ENCODE measurements around the gene PANX3.
"Not testable (repeated sequence)": the region's sequence is repeated elsewhere in the genome, so short reads cannot be mapped to it uniquely, and the experiment has no call there.

Gene PANX3
- 0 reads per million in 2 experiments for total RNA-seq

- no peak for DNase-seq (ENCODE audit: low read depth)
Measured at GRCh38 chr11:124611064-124611463, at the start of gene PANX3. Gene PANX3, plus strand, starts transcription at chr11:124611428. Its CDS starts 129 bp downstream, at chr11:124611557.

- DNase-seq (ENCODE audit: low read depth) = no peak
Measured at GRCh38 chr11:124569697-124570096, 41.5 kb upstream of the PANX3 start, which contains the start of gene OR8A1. Gene OR8A1, plus strand, starts transcription at chr11:124569997. Its CDS starts 123 bp downstream, at chr11:124570120.

GRCh38 chr11:124570160-124570559 is 41.1 kb upstream of the PANX3 start:
- DNase-seq (ENCODE audit: low read depth) = no peak

- no peak for DNase-seq (ENCODE audit: low read depth)
Measured at GRCh38 chr11:124577716-124578427, 33.4 kb upstream of the PANX3 start.

- no peak for DNase-seq (ENCODE audit: low read depth)
Measured at GRCh38 chr11:124578761-124579160, 32.5 kb upstream of the PANX3 start.

- no peak for DNase-seq (ENCODE audit: low read depth)
Measured at GRCh38 chr11:124581817-124582216, 29.4 kb upstream of the PANX3 start.

- no peak for DNase-seq (ENCODE audit: low read depth)
Measured at GRCh38 chr11:124582565-124582964, 28.7 kb upstream of the PANX3 start.

GRCh38 chr11:124583781-124584180 is 27.4 kb upstream of the PANX3 start:
- no peak for DNase-seq (ENCODE audit: low read depth)

GRCh38 chr11:124584681-124585372 is 26.4 kb upstream of the PANX3 start:
- DNase-seq (ENCODE audit: low read depth) = no peak

- no peak for DNase-seq (ENCODE audit: low read depth)
Measured at GRCh38 chr11:124586238-124586860, 24.9 kb upstream of the PANX3 start.

GRCh38 chr11:124591430-124591829 is 19.8 kb upstream of the PANX3 start:
- no peak for DNase-seq (ENCODE audit: low read depth)

GRCh38 chr11:124592627-124593026 is 18.6 kb upstream of the PANX3 start:
- no peak for DNase-seq (ENCODE audit: low read depth)

GRCh38 chr11:124595302-124595701 is 15.9 kb upstream of the PANX3 start:
- no peak for DNase-seq (ENCODE audit: low read depth)

- no peak for DNase-seq (ENCODE audit: low read depth)
Measured at GRCh38 chr11:124597626-124598025, 13.6 kb upstream of the PANX3 start.

GRCh38 chr11:124600621-124601320 is 10.5 kb upstream of the PANX3 start:
- DNase-seq (ENCODE audit: low read depth) = no peak

- DNase-seq (ENCODE audit: low read depth) = no peak
Measured at GRCh38 chr11:124602193-124602592, 9.0 kb upstream of the PANX3 start.

GRCh38 chr11:124602723-124603122 is 8.5 kb upstream of the PANX3 start:
- not testable (repeated sequence) for DNase-seq (ENCODE audit: low read depth)

- no peak for DNase-seq (ENCODE audit: low read depth)
Measured at GRCh38 chr11:124605719-124606118, 5.5 kb upstream of the PANX3 start.

GRCh38 chr11:124608147-124608546 is 3.1 kb upstream of the PANX3 start:
- no peak for DNase-seq (ENCODE audit: low read depth)

GRCh38 chr11:124610295-124610694 is 933 bp upstream of the PANX3 start:
- DNase-seq (ENCODE audit: low read depth) = no peak

- DNase-seq (ENCODE audit: low read depth) = no peak
Measured at GRCh38 chr11:124612045-124612444, 817 bp downstream of the PANX3 start.

- no peak for DNase-seq (ENCODE audit: low read depth)
Measured at GRCh38 chr11:124612567-124613246, 1.5 kb downstream of the PANX3 start.
